B cell (primary cell): ENCODE data around the gene DNAJC25. TPM values are rescaled to one million over a fixed set of nuclear protein-coding genes. Genes with fewer than 3 reads are reported as not detected.
"Not testable (repeated sequence)": the region's sequence is repeated elsewhere in the genome, so short reads cannot be mapped to it uniquely, and the experiment has no call there.

ENCODE experiments used
- ATAC-seq: fragments of 200-7000 bp; cut with Tn5 transposase; one replicate; pipeline ENCODE4 v1.10.0; 2021; ENCODE audit warnings: low read depth, mild to moderate bottlenecking, moderate number of reproducible peaks, moderate library complexity
- CTCF ChIA-PET: fragments of 350-600 bp; sonication (Branson Sonifier 250); formaldehyde crosslinking; loops from one replicate; lab custom pipeline; 2021; ENCODE audit warnings: antibody characterized with exemption, inconsistent platforms; lab: Charles Lee
- POLR2A ChIA-PET: fragments of 350-600 bp; sonication (Branson Sonifier 250); formaldehyde crosslinking; loops from one replicate; lab custom pipeline; 2021; ENCODE audit warnings: antibody characterized with exemption; lab: Charles Lee
- DNase-seq: peaks from one replicate; pipeline ENCODE4 v3.0.0; 2013
- H2AFZ ChIP-seq: 2 replicates; pipeline ENCODE4 v1.6.1; 2012; ENCODE audit warnings: mild to moderate bottlenecking, low read depth, low read length; ENCODE audit not compliant: insufficient read depth, poor library complexity, severe bottlenecking
- H3K27ac ChIP-seq, 2 donors: 1 replicate in 1 of 2; 2 replicates in 1 of 2; pipeline ENCODE4 v1.5.1; 2012 to 2013; ENCODE audit warnings: low read length in 2 of 2, mild to moderate bottlenecking in 2 of 2, moderate library complexity in 1 of 2
- H3K27me3 ChIP-seq, 4 experiments: fragments of 200-600 bp in 1 of 4; sonication (generic) in 1 of 4; replicated peaks in 1 of 4; 1 replicate in 2 of 4; 2 replicates in 2 of 4; pipeline versions ENCODE4 v1.6.1 to v1.7.0; 2013 to 2016; ENCODE audit warnings: low read length in 3 of 4, mild to moderate bottlenecking in 2 of 4, mixed read lengths in 1 of 4, moderate library complexity in 1 of 4; ENCODE audit not compliant: insufficient read depth in 4 of 4, control insufficient read depth in 3 of 4; ENCODE audit errors: control extremely low read depth in 1 of 4
- H3K36me3 ChIP-seq, 2 experiments: replicated peaks in 1 of 2; 1 replicate in 1 of 2; 2 replicates in 1 of 2; pipeline versions ENCODE4 v1.6.1 to v1.7.1; 2013; ENCODE audit warnings: low read length in 1 of 2; ENCODE audit not compliant: insufficient read depth in 2 of 2, control insufficient read depth in 1 of 2; ENCODE audit errors: control extremely low read depth in 1 of 2, extremely low read depth in 1 of 2
- H3K4me1 ChIP-seq, 2 donors: fragments of 200-600 bp in 1 of 2; sonication (generic) in 1 of 2; 1 replicate in 1 of 2; 2 replicates in 1 of 2; pipeline versions ENCODE4 v1.5.1 to v1.6.1; 2013 to 2017; ENCODE audit warnings: low read length in 2 of 2; ENCODE audit not compliant: control insufficient read depth in 2 of 2, insufficient read depth in 2 of 2
- H3K4me2 ChIP-seq: replicated peaks from 2 replicates; pipeline ENCODE3; 2012; ENCODE audit warnings: mild to moderate bottlenecking, low read depth, low read length; ENCODE audit not compliant: poor library complexity, severe bottlenecking
- H3K4me3 ChIP-seq, 5 experiments: fragments of 200-600 bp in 1 of 5; sonication (generic) in 1 of 5; 1 replicate in 3 of 5; 2 replicates in 2 of 5; pipeline versions ENCODE4 v1.5.1 to v1.7.0; 2011 to 2016; ENCODE audit warnings: low read length in 4 of 5, mild to moderate bottlenecking in 4 of 5, low read depth in 2 of 5, control low read depth in 1 of 5, moderate library complexity in 1 of 5; ENCODE audit not compliant: insufficient read depth in 1 of 5; ENCODE audit errors: control extremely low read depth in 1 of 5, extremely low read depth in 1 of 5
- H3K79me2 ChIP-seq: fragments of 200-600 bp; sonication (generic); one replicate; pipeline ENCODE4 v1.6.0; 2016; ENCODE audit warnings: low read length; ENCODE audit not compliant: control insufficient read depth, insufficient read depth
- H3K9ac ChIP-seq: fragments of 200-600 bp; sonication (generic); 2 replicates; pipeline ENCODE4 v1.6.1; 2017; ENCODE audit warnings: mild to moderate bottlenecking, low read length, moderate library complexity
- H3K9me3 ChIP-seq, 3 donors: one replicate each; pipeline versions ENCODE4 v1.6.1 to v1.7.1; 2013; ENCODE audit warnings: low read length in 2 of 3; ENCODE audit not compliant: control insufficient read depth in 2 of 3, insufficient read depth in 1 of 3; ENCODE audit errors: control extremely low read depth in 1 of 3
- H4K20me1 ChIP-seq: 2 replicates; pipeline ENCODE4 v1.6.0; 2012; ENCODE audit warnings: mild to moderate bottlenecking, low read length; ENCODE audit not compliant: insufficient read depth, control insufficient read depth, poor library complexity, severe bottlenecking
- H3K27ac Mint-ChIP-seq: one replicate; pipeline ENCODE4 v1.8.0; 2021; ENCODE audit warnings: mixed read lengths
- H3K27me3 Mint-ChIP-seq: one replicate; pipeline ENCODE4 v1.8.0; 2021; ENCODE audit warnings: mixed read lengths
- H3K4me1 Mint-ChIP-seq: one replicate; pipeline ENCODE4 v1.8.0; 2021; ENCODE audit warnings: mixed read lengths
- H3K4me3 Mint-ChIP-seq: one replicate; pipeline ENCODE4 v1.8.0; 2021; ENCODE audit warnings: mixed read lengths
- H3K9me3 Mint-ChIP-seq: one replicate; pipeline ENCODE4 v1.8.0; 2022; ENCODE audit warnings: mixed read lengths; ENCODE audit not compliant: insufficient read depth
- CTCF ChIP-seq: fragments of 200-600 bp; IDR thresholded peaks from one replicate; pipeline ENCODE4 v1.8.0; 2022; ENCODE audit warnings: antibody characterized with exemption, mild to moderate bottlenecking
- EZH2 ChIP-seq: IDR thresholded peaks from 2 replicates; pipeline ENCODE4 v1.6.1; 2012; ENCODE audit warnings: borderline replicate concordance, low read depth, mild to moderate bottlenecking, moderate library complexity, low read length; ENCODE audit not compliant: insufficient read depth, poor library complexity, severe bottlenecking
- WGBS: methylation state at CpG from one replicate; pipeline ENCODE4 v1.1.5; 2013; ENCODE audit warnings: missing lambda C conversion rate; ENCODE audit not compliant: insufficient coverage; 5-methylcytosine and 5-hydroxymethylcytosine counted together
- intact Hi-C: fragments of 100-400 bp; cut with micrococcal nuclease; formaldehyde crosslinking; loops from one replicate; pipeline ENCODE4 v1.10.0; 2022
- polyA plus RNA-seq: library from polyadenylated mRNA; depleted of rRNA; stranded (reverse); fragments of >200 nt; gene quantifications from 2 replicates; pipeline ENCODE4 v1.2.3, GENCODE V29; 2012
- total RNA-seq, 2 donors: library from RNA; stranded (reverse); fragments of 120-200 nt in 1 of 2; gene quantifications; 1 replicate in 1 of 2; 2 replicates in 1 of 2; pipeline versions ENCODE4 v1.2.3 to v1.2.4, GENCODE V29; 2013 to 2022

Gene DNAJC25
- total and polyA plus RNA-seq, 2 donors (not counting 1 experiment from before 2014, with no cell fraction given) = 3.1 to 4.1 TPM

- peaks cover 3 to 4% of the 10 kb centered on the region in 2 donors for H3K4me1 ChIP-seq
- H3K79me2 ChIP-seq = peaks cover 20% of the 10 kb centered on the region
- Mint-ChIP-seq H3K4me1 (peaks cover 5% of the 10 kb centered on the region), H3K27ac (no peak overlapping the region), H3K9me3 (no peaks in the 10 kb centered on the region), H3K4me3 (no peak overlapping the region), H3K27me3 (no peaks in the 10 kb centered on the region)
- ChIA-PET CTCF (no interaction called here), POLR2A (no interaction called here)
- H3K36me3 ChIP-seq = peaks cover 0 to 4% of the 10 kb centered on the region in 2 experiments
- no peak for DNase-seq
- H3K4me3 ChIP-seq = no peak overlapping the region
- WGBS = 100% methylated on average over 1 of the region's 1 CpG
- H2AFZ ChIP-seq = no peak overlapping the region
- no peak overlapping the region for H3K9ac ChIP-seq
- H3K27ac ChIP-seq = no peak overlapping the region
- ATAC-seq = no peak
- H3K9me3 ChIP-seq = no peaks in the 10 kb centered on the region
- no peak overlapping the region for H3K4me2 ChIP-seq
- peaks cover 6% of the 10 kb centered on the region for H4K20me1 ChIP-seq
- H3K27me3 ChIP-seq = no peaks in the 10 kb centered on the region
- TF ChIP-seq EZH2 = no peak
- no peak for TF ChIP-seq CTCF
- intact Hi-C loops = loop anchor here (10.0 kb wide), 1 partner anchor 1047 kb away; the partner anchor contains the start of gene INIP
Measured at GRCh38 chr9:111668026-111668573, 37.0 kb downstream of the DNAJC25 start.

DNA sequence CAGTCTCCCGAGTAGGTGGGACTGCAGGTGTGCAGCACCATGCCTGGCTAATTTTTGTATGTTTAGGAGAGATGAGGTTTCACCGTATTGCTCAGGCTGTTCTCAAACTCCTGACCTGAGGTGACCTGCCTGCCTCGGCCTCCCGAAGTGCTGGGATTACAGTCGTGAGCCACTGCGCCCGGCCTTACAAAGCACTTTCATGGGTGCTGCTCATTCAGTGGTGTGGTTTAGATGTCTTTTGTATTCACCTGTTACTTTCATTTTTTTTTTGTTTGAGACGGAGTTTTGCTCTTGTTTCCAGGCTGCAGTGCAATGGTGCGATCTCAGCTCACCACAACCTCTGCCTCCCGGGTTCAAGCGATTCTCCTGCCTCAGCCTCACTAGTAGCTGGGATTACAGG lies 37.5 kb downstream of the DNAJC25 start:
- H3K4me3 ChIP-seq, H3K9ac ChIP-seq, H3K27me3 ChIP-seq, H2AFZ ChIP-seq, H3K27ac ChIP-seq, H3K4me1 Mint-ChIP-seq, H4K20me1 ChIP-seq, POLR2A ChIA-PET, H3K4me3 Mint-ChIP-seq, H3K4me1 ChIP-seq, H3K4me2 ChIP-seq, ATAC-seq, H3K9me3 ChIP-seq, DNase-seq, H3K27me3 Mint-ChIP-seq, H3K27ac Mint-ChIP-seq, H3K36me3 ChIP-seq, H3K9me3 Mint-ChIP-seq, CTCF ChIA-PET: not testable (repeated sequence)
- intact Hi-C loops = loop anchor here (10.0 kb wide), 1 partner anchor 1046 kb away; the partner anchor contains the start of gene INIP
- H3K79me2 ChIP-seq = peaks cover 15% of the 10 kb centered on the region
- 90% methylated on average over 11 of the region's 11 CpGs for WGBS
